HG03066 (cell line): ENCODE data around the gene GRK5.

ENCODE experiments used
- ATAC-seq: cut with Tn5 transposase; IDR thresholded peaks from one replicate; pipeline ENCODE4 v1.9.1; 2021; ENCODE audit warnings: low read depth; ENCODE audit not compliant: unreplicated experiment

Gene GRK5

GRCh38 chr10:119370972-119371703 is 163.8 kb downstream of the GRK5 start:
- no peak for ATAC-seq

DNA sequence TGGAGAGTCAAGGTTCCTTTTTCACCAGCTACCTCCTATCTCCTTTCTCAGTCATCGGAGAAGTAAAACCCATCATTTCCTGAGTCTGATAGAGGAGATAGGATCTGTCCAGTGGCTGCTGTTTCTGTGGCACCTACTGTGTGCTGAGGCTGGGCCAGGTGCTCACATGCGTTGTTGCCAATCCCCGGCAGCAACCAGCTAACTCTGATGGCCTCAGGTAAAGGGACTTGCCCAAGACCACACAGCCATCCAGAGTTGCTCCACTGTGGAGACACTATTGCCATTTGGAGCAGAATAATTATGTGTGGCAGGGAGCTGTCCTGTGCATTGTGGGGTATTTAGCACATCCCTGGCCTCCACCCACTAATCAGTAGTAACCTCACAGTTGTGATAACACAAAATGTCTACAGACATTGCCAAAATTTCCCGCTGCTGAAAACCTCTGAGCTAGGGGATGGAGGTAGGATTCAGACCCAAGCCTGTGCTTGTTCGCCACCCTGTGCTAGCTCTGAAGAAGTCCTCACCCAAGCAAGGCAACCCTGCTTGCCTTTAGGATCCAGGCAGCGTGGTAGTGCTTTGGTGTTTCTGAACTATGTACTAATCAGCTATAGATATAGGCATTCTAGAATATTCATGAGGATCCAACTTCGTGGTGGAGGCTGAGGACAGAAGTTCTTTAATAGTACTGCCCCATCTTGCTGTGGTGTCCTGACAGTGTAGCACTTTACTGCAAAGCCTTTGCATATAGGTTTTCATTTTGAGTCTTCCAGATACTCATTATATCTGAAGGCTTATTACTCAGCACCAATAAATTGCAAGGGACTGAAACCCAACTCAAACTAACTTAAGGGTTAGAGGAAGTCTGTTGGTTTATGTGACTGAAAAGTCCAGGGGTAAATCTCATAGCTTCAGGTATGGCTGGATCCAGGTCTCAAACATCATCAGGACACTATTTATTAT is 164.6 kb downstream of the GRK5 start:
- no peak for ATAC-seq

- no peak for ATAC-seq
These were observed 166.1 kb downstream of the GRK5 start for GRCh38 chr10:119373294-119374102.

- no peak for ATAC-seq
These were observed 166.9 kb downstream of the GRK5 start for GRCh38 chr10:119374236-119374635.

DNA sequence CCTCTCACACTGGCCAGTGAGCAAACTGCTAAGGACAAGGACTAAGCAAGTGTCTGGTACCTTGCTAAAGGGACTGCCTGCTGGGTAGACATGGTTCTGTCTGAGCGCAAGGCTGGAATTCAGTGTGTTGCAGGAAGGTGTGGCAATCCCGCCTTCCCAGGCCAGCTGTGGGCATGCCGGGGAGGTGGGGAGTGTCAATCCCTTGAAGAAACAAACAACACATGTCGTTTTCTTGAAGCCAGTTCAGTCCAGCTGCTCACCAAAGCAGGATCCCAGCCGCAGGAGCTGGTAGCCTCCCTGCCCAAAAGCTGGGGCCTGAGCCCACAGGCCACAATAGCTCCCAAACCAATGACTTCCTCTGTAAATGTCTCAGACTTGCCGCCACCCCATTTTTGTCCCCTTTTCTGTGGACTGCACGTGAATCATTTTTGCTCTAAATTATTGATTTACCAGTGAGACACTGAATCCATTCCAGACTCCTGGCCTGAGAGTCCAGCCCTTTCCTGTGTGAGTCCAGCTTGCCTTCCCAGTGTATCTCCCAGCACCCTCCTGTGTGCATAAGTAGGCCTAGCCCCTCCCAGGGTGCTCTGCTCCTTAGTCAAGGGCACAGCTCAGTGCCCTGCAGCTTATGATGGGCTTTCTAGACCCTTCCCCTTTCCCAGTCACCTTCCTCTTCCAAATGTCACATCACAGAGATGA is 168.4 kb downstream of the GRK5 start:
- no peak for ATAC-seq

GRCh38 chr10:119377451-119377957 is 170.1 kb downstream of the GRK5 start:
- no peak for ATAC-seq

- ATAC-seq = no peak
These were observed 170.8 kb downstream of the GRK5 start for GRCh38 chr10:119377958-119378736.

- no peak for ATAC-seq
These were observed 171.3 kb downstream of the GRK5 start for GRCh38 chr10:119378737-119379067.

DNA sequence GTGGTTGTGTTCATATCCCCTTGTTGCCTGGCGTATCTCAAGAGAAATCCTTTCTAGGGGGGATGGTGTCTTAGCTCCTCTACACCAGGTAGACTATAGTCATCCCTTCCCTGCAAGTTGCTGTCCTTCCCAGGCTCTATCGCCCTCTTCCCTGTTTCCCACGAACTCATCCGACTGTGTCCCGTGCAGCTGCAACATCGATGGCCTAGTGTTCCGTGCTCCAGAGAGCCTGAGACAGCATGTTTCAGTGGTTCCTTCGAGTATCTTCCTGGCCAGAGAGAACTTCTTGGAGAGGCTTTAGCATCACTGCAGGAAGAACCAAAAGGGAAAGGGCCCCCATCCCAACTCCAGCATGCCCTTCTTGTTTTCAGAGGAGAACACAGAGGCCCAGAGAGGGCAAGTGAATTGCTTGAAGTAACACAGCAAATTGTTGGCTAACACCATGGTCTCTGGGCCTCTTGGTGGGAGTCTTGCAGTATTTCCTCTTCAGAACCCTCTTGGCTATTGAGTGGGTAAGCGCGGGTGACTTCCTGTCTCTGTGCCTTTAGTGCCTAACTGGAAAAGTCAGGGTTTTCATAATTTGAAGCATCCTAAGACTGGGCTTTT is 172.2 kb downstream of the GRK5 start:
- ATAC-seq = no peak

DNA sequence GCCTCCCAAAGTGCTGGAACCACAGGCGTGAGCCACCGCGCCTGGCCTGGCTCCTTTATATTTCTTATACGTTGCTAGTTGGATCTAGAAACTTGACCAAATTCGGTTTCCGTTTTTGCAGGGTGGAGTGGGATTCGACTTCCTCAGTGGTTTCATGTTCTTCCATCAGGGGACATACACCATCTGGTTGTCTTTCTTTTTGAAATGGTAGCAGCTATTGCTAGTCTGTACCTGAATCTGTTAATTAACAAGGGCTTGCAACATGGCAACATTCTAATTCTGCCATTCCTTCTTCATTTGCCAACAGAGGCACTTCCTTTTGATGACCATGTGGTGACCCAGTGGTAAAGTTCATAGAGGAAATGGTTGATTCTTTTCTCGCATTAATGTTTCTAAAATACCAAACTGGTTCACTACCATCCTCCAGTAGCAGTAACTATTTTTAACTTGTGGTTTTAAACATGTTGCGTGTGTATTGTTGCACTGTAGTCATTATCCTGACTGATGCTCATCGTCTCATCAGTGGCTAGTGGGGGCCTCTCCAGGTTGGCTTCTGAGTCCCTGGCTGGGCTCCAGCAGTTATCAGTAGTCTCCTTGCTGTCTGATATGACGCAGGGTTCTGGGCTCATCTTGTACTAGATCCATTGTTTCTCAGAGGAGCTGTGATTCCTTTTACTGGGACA is 175.9 kb downstream of the GRK5 start:
- ATAC-seq = no peak

GRCh38 chr10:119384127-119384526 is 176.8 kb downstream of the GRK5 start:
- no peak for ATAC-seq

DNA sequence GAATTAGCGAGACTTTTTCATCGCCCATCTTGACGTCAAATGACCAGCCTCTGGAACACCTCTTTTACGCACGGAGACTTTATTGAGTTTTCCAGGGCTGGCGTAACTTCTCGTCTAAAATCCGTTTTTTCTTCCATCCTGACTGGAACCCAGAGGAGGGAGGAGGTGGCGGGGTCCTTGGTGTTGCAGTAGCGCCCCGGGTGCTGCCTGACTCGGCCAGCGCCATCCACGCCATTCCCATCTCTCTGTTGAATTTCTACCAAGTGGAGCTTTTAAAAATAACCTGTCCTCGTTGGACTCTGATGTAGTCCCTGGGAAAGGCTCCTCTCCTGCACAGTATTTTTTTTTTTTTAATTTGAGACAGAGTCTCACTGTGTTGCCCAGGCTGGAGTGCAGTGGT is 179.3 kb downstream of the GRK5 start:
- no peak for ATAC-seq

GRCh38 chr10:119388849-119389345 is 181.5 kb downstream of the GRK5 start:
- no peak for ATAC-seq

GRCh38 chr10:119391440-119392251 is 184.3 kb downstream of the GRK5 start:
- ATAC-seq = no peak

DNA sequence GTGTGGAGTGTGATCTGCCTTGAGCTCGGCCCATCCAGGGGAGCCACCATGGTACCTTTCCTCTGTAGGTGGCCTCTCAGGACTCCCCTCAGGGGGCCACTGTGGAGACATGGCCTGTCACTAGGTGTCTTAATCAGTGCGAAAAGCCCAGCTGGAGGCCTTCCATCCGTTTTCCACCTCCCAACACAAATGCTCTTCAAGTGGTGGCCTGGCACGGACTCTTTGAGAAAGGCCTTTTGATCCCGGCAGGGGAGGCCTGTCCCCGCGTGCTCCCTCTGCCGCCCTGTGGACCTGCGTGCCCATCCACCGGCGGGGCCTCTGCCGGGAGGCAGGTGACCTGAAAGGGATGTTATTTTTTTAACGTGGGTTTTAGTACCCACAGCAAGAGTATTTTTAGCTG is 185.6 kb downstream of the GRK5 start:
- no peak for ATAC-seq

GRCh38 chr10:119393421-119393820 is 186.1 kb downstream of the GRK5 start:
- no peak for ATAC-seq

DNA sequence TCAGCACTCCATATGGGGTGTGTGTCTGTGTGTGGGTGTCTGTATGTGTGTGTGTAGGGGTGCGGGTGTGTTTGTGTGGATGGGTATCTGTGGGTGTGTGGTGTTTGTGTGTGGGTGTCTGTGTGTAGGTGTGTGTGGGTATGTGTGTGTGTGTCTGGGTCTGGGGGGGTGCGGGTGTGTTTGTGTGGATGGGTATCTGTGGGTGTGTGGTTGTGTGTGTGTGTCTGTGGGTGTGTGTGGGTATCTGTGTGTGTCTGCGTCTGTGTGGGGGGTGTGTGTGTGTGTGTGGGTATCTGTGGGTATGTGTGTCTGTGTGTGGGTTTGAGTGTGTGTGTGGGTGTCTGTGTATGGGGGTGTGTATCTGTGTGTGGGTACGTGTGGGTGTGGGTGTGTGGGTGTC is 186.5 kb downstream of the GRK5 start:
- ATAC-seq = no peak
